RWPE1 (cell line): ENCODE results near the gene ATG4C.
"Not testable (repeated sequence)": the region's sequence is repeated elsewhere in the genome, so short reads cannot be mapped to it uniquely, and the experiment has no call there.

Experiments used
- CTCF ChIA-PET: fragments of 350-600 bp; sonication (Branson Sonifier 250); formaldehyde crosslinking; extraction: SDS; loops from one replicate; lab custom pipeline; 2021; lab: Yijun Ruan, JAX
- POLR2A ChIA-PET: fragments of 400-600 bp; formaldehyde crosslinking; extraction: SDS; loops from one replicate; lab custom pipeline; 2020; ENCODE audit warnings: antibody characterized with exemption; ENCODE audit not compliant: low non-redundant PET; lab: Yijun Ruan, JAX
- DNase-seq: peaks from one replicate; pipeline ENCODE4 v3.0.0; 2012; ENCODE audit warnings: low spot score
- H3K27ac ChIP-seq: fragments of 450-650 bp; 2 replicates; pipeline ENCODE4 v1.5.1; 2017
- TF ChIP-seq, protein P1 (sequence below): fragments of 450-650 bp; conservative IDR thresholded peaks from 2 replicates; pipeline ENCODE4 v1.5.1; 2017; ENCODE audit warnings: low read depth, mild to moderate bottlenecking

The ATG4C gene

DNA sequence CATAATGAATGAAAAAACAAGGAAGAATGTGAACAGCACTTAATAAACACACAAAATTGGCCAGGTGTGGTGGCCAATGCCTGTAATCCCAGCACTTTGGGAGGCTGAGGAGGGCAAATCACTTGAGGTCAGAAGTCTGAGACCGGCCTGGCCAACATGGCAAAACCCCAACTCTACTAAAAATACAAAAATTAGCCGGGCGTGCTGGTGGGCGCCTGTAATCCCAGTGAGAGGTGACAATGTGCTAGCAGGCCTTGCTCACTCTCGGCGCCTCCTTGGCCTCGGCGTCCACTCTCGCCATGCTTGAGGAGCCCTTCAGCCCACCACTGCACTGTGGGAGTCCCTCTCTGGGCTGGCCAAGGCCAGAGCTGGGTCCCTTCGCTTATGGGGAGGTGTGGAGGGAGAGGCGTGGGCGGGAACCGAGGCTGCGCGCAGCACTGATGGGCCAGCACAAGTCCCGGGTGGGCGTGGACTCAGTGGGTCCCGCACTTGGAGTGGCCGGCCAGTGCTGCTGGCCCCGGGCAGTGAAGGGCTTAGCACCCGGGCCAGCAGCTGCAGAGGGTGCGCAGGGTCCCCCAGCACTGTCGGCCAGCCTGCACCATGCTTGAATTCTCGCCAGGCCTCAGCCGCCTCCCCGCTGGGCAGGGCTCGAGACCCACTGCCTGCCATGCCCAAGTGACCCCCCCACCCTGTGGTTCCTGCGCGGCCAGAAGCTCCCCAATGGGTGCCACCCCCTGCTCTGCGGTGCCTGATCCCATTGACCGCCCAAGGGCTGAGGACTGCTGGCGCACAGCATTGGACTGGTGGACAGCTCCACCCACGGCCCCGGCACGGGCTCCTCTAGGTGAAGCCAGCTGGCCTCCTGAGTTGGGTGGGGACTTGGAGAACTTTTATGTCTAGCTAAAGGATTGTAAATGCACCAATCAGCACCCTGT is 30.6 kb upstream of the ATG4C start:
- ChIA-PET POLR2A (no interaction called here), CTCF (interaction anchor here (0.6 kb wide), 1 partner anchor 224 kb away, joined by 5 read pairs; no protein-coding TSS in a partner anchor)
- DNase-seq: no peak

DNA sequence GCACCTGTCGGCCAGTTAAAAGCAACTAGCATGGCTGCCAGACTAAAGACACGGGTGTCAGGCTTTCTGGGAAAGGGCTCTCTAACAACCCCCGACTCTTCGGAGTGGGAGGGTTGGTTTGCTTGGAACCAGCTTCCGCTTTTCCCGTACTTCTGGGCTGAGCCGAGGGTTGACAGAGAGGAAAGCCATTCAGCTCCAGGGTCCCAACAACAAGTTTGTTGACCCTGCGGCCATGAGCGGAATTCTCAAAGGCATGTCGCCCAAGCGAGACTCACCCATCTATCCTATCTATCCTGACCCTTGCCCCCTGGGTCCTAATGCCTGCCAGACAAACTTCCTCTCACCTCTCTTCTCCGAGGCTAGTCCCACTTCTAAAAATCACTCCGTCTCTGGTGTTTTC is 29.0 kb upstream of the ATG4C start:
- DNase-seq, H3K27ac ChIP-seq, CTCF ChIA-PET, POLR2A ChIA-PET: not testable (repeated sequence)

More for the DNA sequence above, 30.6 kb upstream of the ATG4C start:
- TF ChIP-seq, protein P1, sequence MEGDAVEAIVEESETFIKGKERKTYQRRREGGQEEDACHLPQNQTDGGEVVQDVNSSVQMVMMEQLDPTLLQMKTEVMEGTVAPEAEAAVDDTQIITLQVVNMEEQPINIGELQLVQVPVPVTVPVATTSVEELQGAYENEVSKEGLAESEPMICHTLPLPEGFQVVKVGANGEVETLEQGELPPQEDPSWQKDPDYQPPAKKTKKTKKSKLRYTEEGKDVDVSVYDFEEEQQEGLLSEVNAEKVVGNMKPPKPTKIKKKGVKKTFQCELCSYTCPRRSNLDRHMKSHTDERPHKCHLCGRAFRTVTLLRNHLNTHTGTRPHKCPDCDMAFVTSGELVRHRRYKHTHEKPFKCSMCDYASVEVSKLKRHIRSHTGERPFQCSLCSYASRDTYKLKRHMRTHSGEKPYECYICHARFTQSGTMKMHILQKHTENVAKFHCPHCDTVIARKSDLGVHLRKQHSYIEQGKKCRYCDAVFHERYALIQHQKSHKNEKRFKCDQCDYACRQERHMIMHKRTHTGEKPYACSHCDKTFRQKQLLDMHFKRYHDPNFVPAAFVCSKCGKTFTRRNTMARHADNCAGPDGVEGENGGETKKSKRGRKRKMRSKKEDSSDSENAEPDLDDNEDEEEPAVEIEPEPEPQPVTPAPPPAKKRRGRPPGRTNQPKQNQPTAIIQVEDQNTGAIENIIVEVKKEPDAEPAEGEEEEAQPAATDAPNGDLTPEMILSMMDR: no peak
- no peak overlapping the region for H3K27ac ChIP-seq

DNA sequence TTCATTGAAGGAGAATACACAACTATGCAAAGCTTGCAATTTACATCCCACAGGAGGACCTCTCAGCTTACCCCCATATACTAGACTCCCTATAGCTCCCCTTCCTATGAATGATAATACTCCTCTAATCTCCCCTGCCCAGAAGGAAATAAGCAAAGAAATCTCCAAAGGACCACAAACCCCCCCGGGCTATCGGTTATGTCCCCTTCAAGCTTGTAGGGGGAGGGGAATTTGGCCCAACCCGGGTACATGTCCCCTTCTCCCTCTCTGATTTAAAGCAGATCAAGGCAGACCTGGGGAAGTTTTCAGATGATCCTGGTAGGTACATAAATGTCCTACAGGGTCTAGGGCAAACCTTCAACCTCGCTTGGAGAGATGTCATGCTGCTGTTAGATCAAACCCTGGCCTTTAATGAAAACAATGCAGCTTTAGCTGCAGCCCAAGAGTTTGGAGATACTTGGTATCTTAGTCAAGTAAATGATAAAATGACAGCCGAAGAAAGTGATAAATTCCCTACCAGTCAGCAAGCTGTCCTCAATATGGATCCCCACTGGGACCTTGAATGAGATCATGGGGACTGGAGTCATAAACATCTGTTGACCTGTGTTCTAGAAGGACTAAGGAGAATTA is 27.6 kb upstream of the ATG4C start:
- H3K27ac ChIP-seq, CTCF ChIA-PET, DNase-seq, POLR2A ChIA-PET: not testable (repeated sequence)

DNA sequence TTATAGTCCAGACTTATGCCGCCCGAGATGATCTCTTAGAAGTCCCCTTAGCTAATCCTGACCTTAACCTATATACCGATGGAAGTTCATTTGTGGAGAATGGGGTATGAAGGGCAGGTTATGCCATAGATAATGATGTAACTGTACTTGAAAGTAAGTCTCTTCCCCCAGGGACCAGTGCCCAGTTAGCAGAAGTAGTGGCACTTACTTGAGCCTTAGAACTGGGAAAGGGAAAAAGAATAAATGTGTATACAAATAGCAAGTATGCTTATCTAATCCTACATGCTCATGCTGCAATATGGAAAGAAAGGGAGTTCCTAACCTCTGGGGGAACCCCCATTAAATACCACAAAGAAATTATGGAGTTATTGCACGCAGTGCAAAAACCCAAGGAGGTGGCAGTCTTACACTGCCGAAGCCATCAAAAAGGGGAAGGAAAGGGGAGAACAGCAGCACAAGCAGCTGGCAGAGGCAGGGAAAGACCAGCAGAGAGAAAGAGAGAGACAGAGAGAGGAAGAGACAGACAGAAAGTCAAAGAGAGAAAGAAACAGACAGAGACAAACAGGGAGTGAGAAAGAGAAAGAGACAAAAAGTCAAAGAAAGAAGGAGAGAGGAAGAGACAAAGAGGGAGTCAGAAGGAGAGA is 24.6 kb upstream of the ATG4C start:
- DNase-seq, H3K27ac ChIP-seq, POLR2A ChIA-PET, CTCF ChIA-PET: not testable (repeated sequence)

DNA sequence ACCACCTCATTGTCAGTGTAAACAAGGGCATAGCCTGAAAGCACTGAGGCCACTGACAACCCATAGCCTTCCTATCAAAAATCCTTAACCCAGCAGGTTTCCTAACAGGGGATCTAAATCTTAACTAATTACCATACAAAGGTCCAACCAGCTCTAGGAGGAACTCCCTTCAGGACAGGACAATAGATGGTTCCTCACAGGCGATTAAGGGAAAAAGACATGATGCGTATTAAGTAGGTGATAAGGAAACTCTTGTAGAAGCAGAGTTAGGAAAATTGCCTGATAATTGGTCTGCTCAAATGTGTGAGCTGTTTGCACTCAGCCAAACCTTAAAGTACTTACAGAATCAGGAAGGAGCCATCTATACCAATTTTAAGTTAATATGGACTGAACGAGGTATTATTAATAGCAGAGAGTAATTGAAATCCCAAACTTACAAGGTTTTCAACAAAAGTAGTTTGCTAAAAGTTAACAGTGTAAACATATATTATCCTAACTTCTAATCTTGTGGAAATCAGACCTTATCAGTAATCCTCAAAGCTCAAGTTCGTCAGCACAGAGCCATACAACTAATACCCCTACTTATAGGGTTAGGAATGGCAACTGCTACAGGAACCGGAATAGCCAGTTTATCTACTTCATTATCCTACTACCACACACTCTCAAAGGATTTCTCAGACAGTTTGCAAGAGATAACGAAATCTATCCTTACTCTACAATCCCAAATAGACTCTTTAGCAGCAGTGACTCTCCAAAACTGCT is 23.7 kb upstream of the ATG4C start:
- H3K27ac ChIP-seq, POLR2A ChIA-PET, CTCF ChIA-PET, DNase-seq: not testable (repeated sequence)

DNA sequence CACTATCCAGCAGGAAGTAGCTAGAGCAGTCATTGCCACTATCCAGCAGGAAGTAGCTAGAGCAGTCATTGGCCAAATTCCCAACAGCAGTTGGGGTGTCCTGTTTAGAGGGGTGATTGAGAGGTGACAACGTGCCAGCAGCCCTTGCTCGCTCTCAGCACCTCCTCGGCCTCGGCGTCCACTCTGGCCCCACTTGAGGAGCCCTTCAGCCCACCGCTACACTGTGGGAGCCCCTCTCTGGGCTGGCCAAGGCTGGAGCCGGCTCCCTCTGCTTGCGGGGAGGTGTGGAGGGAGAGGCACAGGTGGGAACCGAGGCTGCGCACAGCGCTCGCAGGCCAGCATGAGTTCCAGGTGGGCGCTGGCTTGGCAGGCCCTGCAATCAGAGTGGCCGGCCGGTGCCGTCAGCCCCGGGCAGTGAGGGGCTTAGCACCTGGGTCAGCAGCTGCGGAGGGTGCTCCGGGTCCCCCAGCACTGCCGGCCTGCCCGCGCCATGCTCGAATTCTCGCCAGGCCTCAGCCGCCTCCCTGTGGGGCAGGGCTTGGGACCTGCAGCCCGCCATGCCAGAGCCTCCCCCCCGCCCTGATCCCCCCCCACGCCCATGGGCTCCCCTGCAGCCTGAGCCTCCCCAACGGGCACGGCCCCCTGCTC is 22.6 kb upstream of the ATG4C start:
- DNase-seq, CTCF ChIA-PET: not testable (repeated sequence)

DNA sequence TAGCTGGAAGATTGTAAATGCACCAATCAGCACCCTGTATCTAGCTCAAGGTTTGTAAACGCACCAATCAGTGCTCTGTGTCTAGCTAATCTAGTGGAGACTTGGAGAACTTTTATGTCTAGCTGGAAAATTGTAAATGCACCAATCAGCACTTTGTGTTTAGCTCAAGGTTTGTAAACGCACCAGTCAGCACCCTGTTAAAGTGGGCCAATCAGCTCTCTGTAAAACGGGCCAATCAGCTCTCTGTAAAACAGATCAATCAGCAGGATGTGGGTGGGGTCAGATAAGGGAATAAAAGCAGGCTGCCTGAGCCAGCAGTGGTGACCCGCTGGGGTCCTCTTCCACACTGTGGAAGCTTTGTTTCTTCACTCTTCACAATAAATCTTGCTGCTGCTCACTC is 21.9 kb upstream of the ATG4C start:
- DNase-seq, POLR2A ChIA-PET, CTCF ChIA-PET, H3K27ac ChIP-seq: not testable (repeated sequence)

More for the DNA sequence above, 22.6 kb upstream of the ATG4C start:
- H3K27ac ChIP-seq, POLR2A ChIA-PET: not testable (repeated sequence)

DNA sequence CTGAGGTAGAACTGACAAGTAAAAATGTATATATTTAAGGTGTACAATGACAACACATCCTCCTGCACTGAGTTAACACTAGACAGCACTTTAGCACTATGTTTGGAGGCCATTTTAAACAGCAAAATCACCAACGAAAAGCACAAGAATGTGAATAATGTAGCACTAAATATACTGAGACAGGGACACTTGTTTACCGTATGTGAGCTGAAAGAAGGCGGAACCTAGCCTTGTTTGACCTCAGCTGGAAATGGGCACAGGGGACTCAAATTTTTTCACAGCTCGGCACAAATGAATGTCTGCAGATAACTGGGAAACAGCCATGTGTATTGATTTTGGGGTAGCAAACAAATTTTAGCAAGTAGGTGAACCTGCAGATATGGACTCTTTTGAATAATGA is 18.0 kb upstream of the ATG4C start:
- CTCF ChIA-PET: interaction anchor here (0.6 to 0.7 kb wide), 4 partner anchors 225 to 359 kb away, joined by 3 to 5 read pairs (median 4); no protein-coding TSS in a partner anchor
- TF ChIP-seq, protein P1: no peak
- POLR2A ChIA-PET: no interaction called here
- no peak for DNase-seq
- no peak overlapping the region for H3K27ac ChIP-seq

DNA sequence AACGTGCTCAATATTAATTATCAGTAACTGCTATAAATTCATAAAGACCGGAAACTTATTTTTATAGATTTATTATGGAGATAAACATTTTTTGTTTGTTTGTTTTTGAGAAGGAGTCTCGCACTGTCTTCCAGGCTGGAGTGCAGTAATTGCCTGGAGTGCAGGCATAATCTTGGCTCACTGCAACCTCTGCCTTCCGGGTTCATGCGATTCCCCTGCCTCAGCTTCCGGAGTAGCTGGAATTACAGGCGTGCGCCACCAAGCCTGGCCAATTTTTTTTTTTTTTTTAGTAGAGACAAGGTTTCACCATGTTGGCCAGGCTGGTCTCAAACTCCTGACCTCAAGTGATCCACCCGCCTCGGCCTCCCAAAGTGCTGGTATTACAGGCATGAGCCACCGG is 15.4 kb upstream of the ATG4C start:
- POLR2A ChIA-PET, H3K27ac ChIP-seq, CTCF ChIA-PET, DNase-seq: not testable (repeated sequence)
